Measurements from ENCODE around the gene CHST15. TPM values are rescaled to one million over a fixed set of nuclear protein-coding genes. Genes with fewer than 3 reads are reported as not detected.

The CHST15 gene
- total and polyA plus RNA-seq, 9 donors, result 35.9 to 93.0 (median 52.5) TPM

- TF ChIP-seq EP300 (IDR thresholded peaks at IDR 0.05) (no peak), CTCF (IDR thresholded peaks at IDR 0.05) (no peak)
- Histone ChIP-seq H3K9me3 (no peaks in the 10 kb centered on the region), H3K4me3 (no peak overlapping the region), H3K36me3 (no peaks in the 10 kb centered on the region), H3K27ac (peak overlapping the region; percentile 52 to 73), H3K27me3 (no peaks in the 10 kb centered on the region), H3K4me1 (ENCODE audit: insufficient read depth) (peaks cover 29% of the 10 kb centered on the region)
- WGBS, 3 donors, result 9 to 22% (median 18%) methylated on average over 18 of the region's 18 CpGs
- intact Hi-C loops (cut with DNase I), result no loop called here
- peak; percentile 63 to 73 (median 66) for DNase-seq
These were observed 29.4 kb downstream of the CHST15 start for GRCh38 chr10:124063750-124064603.

GRCh38 chr10:124062390-124062789 lies 31.0 kb downstream of the CHST15 start:
- H3K27ac ChIP-seq, result peak overlapping the region in 1 of 2 donors; percentile 73
- no peak for TF ChIP-seq CTCF (IDR thresholded peaks at IDR 0.05)
- TF ChIP-seq EP300 (IDR thresholded peaks at IDR 0.05), result no peak
- H3K27me3 ChIP-seq, result no peaks in the 10 kb centered on the region
- intact Hi-C loops (cut with DNase I), result no loop called here
- peak in 1 of 5 donors; percentile 33 for DNase-seq
- WGBS, 3 donors, result 12 to 22% (median 19%) methylated on average over 15 of the region's 15 CpGs
- H3K4me3 ChIP-seq, result no peak overlapping the region
- H3K9me3 ChIP-seq, result no peaks in the 10 kb centered on the region
- H3K36me3 ChIP-seq, result no peaks in the 10 kb centered on the region
- H3K4me1 ChIP-seq (ENCODE audit: insufficient read depth), result peaks cover 32% of the 10 kb centered on the region

- no peak for DNase-seq
- no peaks in the 10 kb centered on the region for H3K9me3 ChIP-seq
- TF ChIP-seq EP300 (IDR thresholded peaks at IDR 0.05) (no peak), CTCF (IDR thresholded peaks at IDR 0.05) (no peak), POLR2A (IDR thresholded peaks at IDR 0.05) (no peak)
- H3K27ac ChIP-seq, result no peak overlapping the region
- H3K4me1 ChIP-seq (ENCODE audit: insufficient read depth), result peaks cover 37% of the 10 kb centered on the region
- H3K27me3 ChIP-seq, result no peaks in the 10 kb centered on the region
- 77 to 78% (median 77%) methylated on average over 10 of the region's 10 CpGs for WGBS, 3 donors
- no peaks in the 10 kb centered on the region for H3K36me3 ChIP-seq
- H3K4me3 ChIP-seq, result no peak overlapping the region
- intact Hi-C loops (cut with DNase I), result no loop called here
These were observed 32.4 kb downstream of the CHST15 start for GRCh38 chr10:124061030-124061429.

- Histone ChIP-seq H3K27me3 (no peaks in the 10 kb centered on the region), H3K36me3 (no peaks in the 10 kb centered on the region), H3K4me1 (ENCODE audit: insufficient read depth) (peaks cover 36% of the 10 kb centered on the region), H3K9me3 (no peaks in the 10 kb centered on the region), H3K27ac (no peak overlapping the region), H3K4me3 (no peak overlapping the region)
- WGBS, 3 donors, result 54 to 75% (median 57%) methylated on average over 5 to 6 of the region's 6 CpGs
- intact Hi-C loops (cut with DNase I), result no loop called here
- no peak for TF ChIP-seq POLR2A (IDR thresholded peaks at IDR 0.05)
- TF ChIP-seq CTCF (IDR thresholded peaks at IDR 0.05), result no peak
- TF ChIP-seq EP300 (IDR thresholded peaks at IDR 0.05), result no peak
- DNase-seq, result peak in 1 of 5 donors; percentile 35
These were observed 33.2 kb downstream of the CHST15 start for GRCh38 chr10:124060148-124060720.

Measured in ovary (tissue), 9 donors.